Fibroblast of skin of back (primary cell): ENCODE data around the gene DIP2C.
"Not testable (repeated sequence)": the region's sequence is repeated elsewhere in the genome, so short reads cannot be mapped to it uniquely, and the experiment has no call there.

Experiments
- DNase-seq: peaks from one replicate; pipeline ENCODE4 v3.0.0-alpha.2; 2013

Gene DIP2C

GRCh38 chr10:595473-595872, 94.0 kb downstream of the DIP2C start:
- DNase-seq = no peak

GRCh38 chr10:594584-595270, 94.7 kb downstream of the DIP2C start:
- DNase-seq = no peak

- DNase-seq = no peak
Measured at GRCh38 chr10:593901-594457, 95.5 kb downstream of the DIP2C start.

GRCh38 chr10:593421-593820, 96.0 kb downstream of the DIP2C start:
- DNase-seq = no peak

- DNase-seq = no peak
Measured at GRCh38 chr10:593016-593415, 96.5 kb downstream of the DIP2C start.

- no peak for DNase-seq
Measured at GRCh38 chr10:591646-592045, 97.8 kb downstream of the DIP2C start.

GRCh38 chr10:590721-591120, 98.7 kb downstream of the DIP2C start:
- DNase-seq = no peak

GRCh38 chr10:589961-590680, 99.3 kb downstream of the DIP2C start:
- no peak for DNase-seq

- DNase-seq = peak; percentile 86
Measured at GRCh38 chr10:588246-589165, 101.0 kb downstream of the DIP2C start.

GRCh38 chr10:586716-587115, 102.8 kb downstream of the DIP2C start:
- DNase-seq = no peak

GRCh38 chr10:586151-586550, 103.3 kb downstream of the DIP2C start:
- DNase-seq = no peak

- DNase-seq = no peak
Measured at GRCh38 chr10:585502-585901, 104.0 kb downstream of the DIP2C start.

GRCh38 chr10:584497-585290, 104.8 kb downstream of the DIP2C start:
- not testable (repeated sequence) for DNase-seq

- DNase-seq = no peak
Measured at GRCh38 chr10:583433-583832, 106.0 kb downstream of the DIP2C start.

GRCh38 chr10:581776-582330, 107.6 kb downstream of the DIP2C start:
- no peak for DNase-seq

GRCh38 chr10:580778-581177, 108.7 kb downstream of the DIP2C start:
- peak; percentile 89 for DNase-seq

- peak; percentile 30 for DNase-seq
Measured at GRCh38 chr10:576130-576465, 113.4 kb downstream of the DIP2C start.

- DNase-seq = no peak
Measured at GRCh38 chr10:575402-576129, 113.9 kb downstream of the DIP2C start.

- no peak for DNase-seq
Measured at GRCh38 chr10:572696-573095, 116.8 kb downstream of the DIP2C start.

- DNase-seq = peak; percentile 43
Measured at GRCh38 chr10:571688-572451, 117.6 kb downstream of the DIP2C start.
